ENCODE results near the gene TSPAN1. TPM values are rescaled to one million over a fixed set of nuclear protein-coding genes. Genes with fewer than 3 reads are reported as not detected.

The TSPAN1 gene
- total RNA-seq, 1 donor from 2014 or later: not detected

DNA sequence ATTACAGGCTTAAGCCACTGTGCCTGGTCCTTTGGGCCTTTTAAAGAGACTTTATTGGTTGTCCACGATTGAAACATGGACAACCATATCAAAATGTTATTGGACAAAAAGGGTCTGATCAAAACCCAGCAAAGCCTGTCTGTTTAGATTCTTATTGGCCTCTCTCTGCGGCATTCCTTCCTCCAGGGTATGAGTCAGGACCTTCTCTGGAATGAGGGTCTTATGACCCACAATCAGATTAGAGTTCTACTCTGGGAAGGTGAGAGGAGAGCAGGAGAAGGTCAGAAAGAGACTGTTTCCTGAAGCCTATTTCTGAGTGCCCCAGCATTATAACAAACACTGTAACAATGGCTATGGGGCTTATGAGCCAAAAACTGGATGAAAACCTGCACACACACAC, 36.2 kb downstream of the TSPAN1 start:
- Mint-ChIP-seq H3K4me1 (no peaks in the 10 kb centered on the region), H3K4me3 (no peak overlapping the region), H3K27ac (no peak overlapping the region), H3K27me3 (no peaks in the 10 kb centered on the region), H3K36me3 (ENCODE audit: low read depth) (no peaks in the 10 kb centered on the region), H3K9me3 (no peaks in the 10 kb centered on the region)
- intact Hi-C loops (cut with micrococcal nuclease): no loop called here
- TF ChIP-seq, protein P1, sequence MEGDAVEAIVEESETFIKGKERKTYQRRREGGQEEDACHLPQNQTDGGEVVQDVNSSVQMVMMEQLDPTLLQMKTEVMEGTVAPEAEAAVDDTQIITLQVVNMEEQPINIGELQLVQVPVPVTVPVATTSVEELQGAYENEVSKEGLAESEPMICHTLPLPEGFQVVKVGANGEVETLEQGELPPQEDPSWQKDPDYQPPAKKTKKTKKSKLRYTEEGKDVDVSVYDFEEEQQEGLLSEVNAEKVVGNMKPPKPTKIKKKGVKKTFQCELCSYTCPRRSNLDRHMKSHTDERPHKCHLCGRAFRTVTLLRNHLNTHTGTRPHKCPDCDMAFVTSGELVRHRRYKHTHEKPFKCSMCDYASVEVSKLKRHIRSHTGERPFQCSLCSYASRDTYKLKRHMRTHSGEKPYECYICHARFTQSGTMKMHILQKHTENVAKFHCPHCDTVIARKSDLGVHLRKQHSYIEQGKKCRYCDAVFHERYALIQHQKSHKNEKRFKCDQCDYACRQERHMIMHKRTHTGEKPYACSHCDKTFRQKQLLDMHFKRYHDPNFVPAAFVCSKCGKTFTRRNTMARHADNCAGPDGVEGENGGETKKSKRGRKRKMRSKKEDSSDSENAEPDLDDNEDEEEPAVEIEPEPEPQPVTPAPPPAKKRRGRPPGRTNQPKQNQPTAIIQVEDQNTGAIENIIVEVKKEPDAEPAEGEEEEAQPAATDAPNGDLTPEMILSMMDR (IDR thresholded peaks at IDR 0.05): no peak
- ChIA-PET CTCF (no interaction called here), POLR2A (no interaction called here)
- ATAC-seq (ENCODE audit: low read depth): no peak
- no peak for DNase-seq

DNA sequence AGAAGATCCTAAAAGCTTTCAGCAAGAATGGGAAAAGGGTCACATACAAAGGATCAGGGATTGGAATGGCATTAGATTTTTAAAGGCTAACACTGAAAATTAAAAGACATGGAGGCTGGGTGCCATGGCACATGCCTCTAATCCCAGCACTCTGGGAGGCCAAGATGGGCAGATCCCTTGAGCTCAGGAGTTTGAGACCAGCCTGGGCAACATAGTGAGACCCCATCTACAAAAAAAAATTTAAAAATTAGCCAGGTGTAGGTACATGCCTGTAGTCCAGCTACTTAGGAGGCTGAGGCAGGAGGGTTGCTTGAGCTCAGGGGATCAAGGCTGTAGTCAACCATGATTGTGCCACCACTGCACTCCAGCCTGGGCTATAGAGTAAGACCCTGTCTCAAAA, 40.6 kb downstream of the TSPAN1 start:
- TF ChIP-seq, protein P1 (IDR thresholded peaks at IDR 0.05): no peak
- DNase-seq: no peak
- no peak for ATAC-seq (ENCODE audit: low read depth)
- CTCF ChIA-PET: no interaction called here
- no peak overlapping the region for H3K4me3 Mint-ChIP-seq
- intact Hi-C loops (cut with micrococcal nuclease): no loop called here
- H3K4me1 Mint-ChIP-seq: no peaks in the 10 kb centered on the region
- POLR2A ChIA-PET: no interaction called here
- H3K36me3 Mint-ChIP-seq (ENCODE audit: low read depth): no peaks in the 10 kb centered on the region
- H3K27ac Mint-ChIP-seq: no peak overlapping the region
- H3K9me3 Mint-ChIP-seq: no peaks in the 10 kb centered on the region
- peaks cover 4% of the 10 kb centered on the region for H3K27me3 Mint-ChIP-seq

DNA sequence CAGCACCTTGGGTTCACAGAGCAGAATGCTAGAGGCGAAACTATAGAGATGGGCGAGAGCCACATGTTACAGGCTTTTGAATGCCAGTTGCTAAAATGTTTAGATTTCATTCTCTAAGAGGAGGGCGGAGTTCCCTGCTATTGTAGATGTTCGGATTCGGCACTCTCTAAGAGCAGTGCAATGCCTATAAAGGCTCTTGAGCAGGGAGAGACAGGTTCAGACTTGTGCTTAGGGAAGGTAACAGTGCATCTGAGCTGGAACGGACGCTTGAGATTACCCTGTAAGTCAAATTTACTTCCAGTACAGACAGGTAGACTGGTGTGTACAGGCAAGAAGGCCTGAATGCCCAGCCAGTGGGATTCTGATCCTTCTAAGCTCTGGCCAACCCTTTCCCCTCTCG, 43.6 kb downstream of the TSPAN1 start:
- no peak for ATAC-seq (ENCODE audit: low read depth)
- H3K4me1 Mint-ChIP-seq: no peaks in the 10 kb centered on the region
- CTCF ChIA-PET: no interaction called here

DNA sequence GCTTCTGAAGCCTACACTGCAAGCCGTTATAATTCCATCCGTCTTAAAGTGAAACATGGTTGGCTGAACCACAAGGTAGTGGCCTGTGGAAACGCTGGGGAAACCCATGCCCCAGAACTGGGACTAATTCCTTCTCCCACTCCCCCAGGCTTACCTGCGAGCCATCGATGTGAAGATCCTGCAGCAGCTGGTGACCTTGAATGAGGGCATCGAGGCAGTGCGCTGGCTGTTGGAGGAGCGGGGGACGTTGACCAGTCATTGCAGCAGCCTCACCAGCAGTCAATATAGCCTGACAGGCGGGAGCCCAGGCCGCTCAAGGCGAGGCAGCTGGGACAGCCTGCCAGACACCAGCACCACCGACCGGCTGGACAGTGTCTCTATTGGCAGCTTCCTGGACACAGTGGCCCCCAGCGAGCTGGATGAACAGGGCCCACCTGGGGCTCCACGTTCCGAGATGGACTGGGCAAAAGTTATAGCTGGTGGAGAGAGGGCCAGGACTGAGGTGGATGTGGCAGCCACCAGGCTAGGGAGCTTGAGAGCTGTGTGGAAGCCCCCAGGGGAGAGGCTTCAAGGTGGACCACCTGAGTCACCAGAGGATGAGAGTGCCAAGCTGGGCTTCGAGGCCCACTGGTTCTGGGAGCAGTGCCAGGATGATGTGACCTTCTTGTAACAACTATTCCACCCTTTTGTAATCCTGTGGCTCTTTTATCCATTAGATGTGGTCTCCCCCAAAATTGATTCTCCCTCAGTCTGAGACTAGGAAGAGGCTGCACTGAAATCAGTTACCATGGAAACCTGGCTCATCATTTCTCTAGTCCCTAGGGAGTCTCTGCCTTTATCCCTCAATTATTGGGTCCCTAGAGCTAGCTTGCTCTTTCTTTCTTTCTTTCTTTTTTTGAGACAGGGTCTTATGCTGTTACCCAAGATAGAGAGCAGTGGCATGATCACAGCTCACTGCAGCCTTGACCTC, 44.9 kb downstream of the TSPAN1 start:
- DNase-seq (no peak), ATAC-seq (ENCODE audit: low read depth) (no peak)
- H3K27me3 Mint-ChIP-seq: peaks cover 8% of the 10 kb centered on the region
- no peaks in the 10 kb centered on the region for H3K9me3 Mint-ChIP-seq
- no peaks in the 10 kb centered on the region for H3K36me3 Mint-ChIP-seq (ENCODE audit: low read depth)
- TF ChIP-seq, protein P1 (IDR thresholded peaks at IDR 0.05): no peak
- ChIA-PET POLR2A (no interaction called here), CTCF (no interaction called here)
- intact Hi-C loops (cut with micrococcal nuclease): no loop called here
- no peak overlapping the region for H3K27ac Mint-ChIP-seq
- no peak overlapping the region for H3K4me3 Mint-ChIP-seq
- peaks cover 2% of the 10 kb centered on the region for H3K4me1 Mint-ChIP-seq

More for the DNA sequence above, 43.6 kb downstream of the TSPAN1 start:
- Mint-ChIP-seq H3K27ac (no peak overlapping the region), H3K27me3 (peaks cover 8% of the 10 kb centered on the region), H3K36me3 (ENCODE audit: low read depth) (no peaks in the 10 kb centered on the region), H3K9me3 (no peaks in the 10 kb centered on the region), H3K4me3 (no peak overlapping the region)
- POLR2A ChIA-PET: interaction anchor here (0.6 to 1.2 kb wide), 2 partner anchors 29 to 89 kb away, joined by 3 to 4 read pairs; partner anchors contain the start of gene RAD54L
- intact Hi-C loops (cut with micrococcal nuclease): no loop called here
- TF ChIP-seq, protein P1 (IDR thresholded peaks at IDR 0.05): no peak
- DNase-seq: no peak

DNA sequence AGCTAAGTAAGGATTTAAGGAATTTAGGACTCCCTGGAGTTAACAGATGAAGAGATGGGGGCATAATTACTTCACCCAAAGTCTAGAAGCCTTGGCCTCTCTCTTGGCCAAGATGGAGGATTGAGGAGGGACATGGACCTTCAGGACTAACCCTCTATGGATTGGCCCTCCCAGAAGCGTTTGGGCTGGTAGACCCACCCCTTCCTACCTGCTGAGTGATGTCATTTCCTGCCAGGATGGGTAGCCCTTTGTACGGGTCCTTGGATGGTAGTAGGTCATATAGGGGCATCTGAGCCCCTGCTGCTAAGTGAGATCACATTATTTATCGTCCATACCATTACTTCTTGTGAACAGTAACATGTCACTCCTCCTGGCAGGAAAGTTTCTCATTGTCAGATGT, 45.9 kb downstream of the TSPAN1 start:
- Mint-ChIP-seq H3K27me3 (peaks cover 8% of the 10 kb centered on the region), H3K4me3 (no peak overlapping the region), H3K4me1 (peaks cover 2% of the 10 kb centered on the region), H3K36me3 (ENCODE audit: low read depth) (no peaks in the 10 kb centered on the region), H3K27ac (no peak overlapping the region), H3K9me3 (no peaks in the 10 kb centered on the region)
- intact Hi-C loops (cut with micrococcal nuclease): no loop called here
- CTCF ChIA-PET: no interaction called here
- ATAC-seq (ENCODE audit: low read depth): no peak
- POLR2A ChIA-PET: no interaction called here
- no peak for DNase-seq
- TF ChIP-seq, protein P1 (IDR thresholded peaks at IDR 0.05): no peak

Data from activated B cell treated with CpG ODN at 0.5 μM for 24 hours (primary cell).